ENCODE data around the gene DEPDC5. TPM values are rescaled to one million over a fixed set of nuclear protein-coding genes. Genes with fewer than 3 reads are reported as not detected.

The DEPDC5 gene
- total and polyA plus RNA-seq, 9 of the 15 experiments (the other 6 are each of a cell fraction or from before 2014, with no cell fraction given): 2.3 to 12.3 (median 10.7) TPM

DNA sequence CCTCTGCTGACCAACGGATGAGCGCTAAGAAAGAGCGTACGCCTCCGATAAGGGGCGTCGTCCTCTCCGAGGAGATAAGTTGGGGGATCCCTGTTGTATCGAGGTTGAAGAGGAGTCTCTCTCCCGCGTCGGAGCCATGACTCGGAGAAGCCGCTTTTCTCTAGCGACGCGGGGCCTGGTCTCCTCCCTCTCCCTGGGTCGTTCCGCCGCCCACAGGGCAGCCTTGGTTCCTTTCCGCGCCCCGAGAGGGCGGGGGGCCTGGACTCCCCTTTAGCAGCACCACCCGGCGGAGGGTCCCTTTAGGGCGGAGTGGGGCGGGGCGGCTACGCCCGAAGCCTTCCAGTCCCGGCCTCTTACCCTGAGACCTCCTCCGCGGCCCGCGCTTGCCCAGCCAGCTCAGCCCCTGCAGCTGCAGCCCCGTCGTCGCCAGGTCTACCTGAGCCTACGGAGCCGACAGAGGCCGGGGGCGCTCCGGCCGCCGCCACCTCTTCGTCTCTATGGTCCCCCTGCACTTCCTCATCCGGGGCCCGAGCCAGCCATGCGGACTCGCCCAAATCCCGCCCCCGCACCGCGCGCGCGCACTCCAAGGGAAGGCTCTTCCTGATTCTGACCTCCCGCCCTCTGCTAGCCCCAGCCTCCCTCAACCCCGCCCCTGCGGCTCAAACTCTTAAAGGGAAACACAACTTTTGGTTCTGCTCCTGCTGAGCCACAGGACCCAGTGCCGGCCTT, 4.0 kb upstream of the DEPDC5 start, which contains the start of gene PRR14L (continued):
- TF ChIP-seq CBX3 (IDR thresholded peaks at IDR 0.05; ENCODE audit: borderline replicate concordance in 1 of 2, low read length in 2 of 2) (no peak), EP400 (IDR thresholded peaks at IDR 0.05) (peak; percentile 96), PHB (CRISPR knock-in tag; IDR thresholded peaks at IDR 0.05) (no peak), YY1 (IDR thresholded peaks at IDR 0.05; ENCODE audit: borderline replicate concordance in 1 of 3, control insufficient read depth in 1 of 3, extremely low read depth in 1 of 3, insufficient read depth in 3 of 3, insufficient read length in 1 of 3, insufficient replicate concordance in 2 of 3, low read depth in 1 of 3, low read length in 2 of 3) (peak in 2 of 3 experiments; percentile 39 to 68), ZNF184 (CRISPR knock-in tag; IDR thresholded peaks at IDR 0.05) (no peak), ZNF212 (CRISPR knock-in tag; IDR thresholded peaks at IDR 0.05) (no peak), SP2 (IDR thresholded peaks at IDR 0.05; ENCODE audit: extremely low read depth, low read depth, low read length, poor library complexity, severe bottlenecking) (peak; percentile 78), ZNF232 (CRISPR knock-in tag; IDR thresholded peaks at IDR 0.05) (0 out of 2 replicates have a peak, but pooled peaks have one; percentile 25), TEAD4 (IDR thresholded peaks at IDR 0.05; ENCODE audit: low read length) (no peak), TEAD4 (CRISPR knock-in tag; IDR thresholded peaks at IDR 0.05; ENCODE audit: borderline replicate concordance) (no peak), MEIS2 (IDR thresholded peaks at IDR 0.05; ENCODE audit: partially characterized antibody) (no peak), HNRNPLL (IDR thresholded peaks at IDR 0.05; ENCODE audit: low read depth, low read length, poor library complexity, severe bottlenecking) (no peak), DMBX1 (CRISPR knock-in tag; IDR thresholded peaks at IDR 0.05; ENCODE audit: borderline replicate concordance) (no peak), ADNP (tag; IDR thresholded peaks at IDR 0.05) (no peak), FOXK1 (CRISPR knock-in tag; IDR thresholded peaks at IDR 0.05; ENCODE audit: borderline replicate concordance) (no peak), RBM22 (IDR thresholded peaks at IDR 0.05; ENCODE audit: low read depth, low read length, poor library complexity, severe bottlenecking) (no peak), ZNF253 (CRISPR knock-in tag; conservative IDR thresholded peaks at IDR 0.05) (no peak), MCM3 (IDR thresholded peaks at IDR 0.05) (no peak)
- TF ChIP-seq, protein P1, sequence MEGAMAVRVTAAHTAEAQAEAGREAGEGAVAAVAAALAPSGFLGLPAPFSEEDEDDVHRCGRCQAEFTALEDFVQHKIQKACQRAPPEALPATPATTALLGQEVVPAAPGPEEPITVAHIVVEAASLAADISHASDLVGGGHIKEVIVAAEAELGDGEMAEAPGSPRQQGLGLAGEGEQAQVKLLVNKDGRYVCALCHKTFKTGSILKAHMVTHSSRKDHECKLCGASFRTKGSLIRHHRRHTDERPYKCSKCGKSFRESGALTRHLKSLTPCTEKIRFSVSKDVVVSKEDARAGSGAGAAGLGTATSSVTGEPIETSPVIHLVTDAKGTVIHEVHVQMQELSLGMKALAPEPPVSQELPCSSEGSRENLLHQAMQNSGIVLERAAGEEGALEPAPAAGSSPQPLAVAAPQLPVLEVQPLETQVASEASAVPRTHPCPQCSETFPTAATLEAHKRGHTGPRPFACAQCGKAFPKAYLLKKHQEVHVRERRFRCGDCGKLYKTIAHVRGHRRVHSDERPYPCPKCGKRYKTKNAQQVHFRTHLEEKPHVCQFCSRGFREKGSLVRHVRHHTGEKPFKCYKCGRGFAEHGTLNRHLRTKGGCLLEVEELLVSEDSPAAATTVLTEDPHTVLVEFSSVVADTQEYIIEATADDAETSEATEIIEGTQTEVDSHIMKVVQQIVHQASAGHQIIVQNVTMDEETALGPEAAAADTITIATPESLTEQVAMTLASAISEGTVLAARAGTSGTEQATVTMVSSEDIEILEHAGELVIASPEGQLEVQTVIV (CRISPR knock-in tag; IDR thresholded peaks at IDR 0.05; ENCODE audit: borderline replicate concordance): no peak
- TF ChIP-seq, protein P2, sequence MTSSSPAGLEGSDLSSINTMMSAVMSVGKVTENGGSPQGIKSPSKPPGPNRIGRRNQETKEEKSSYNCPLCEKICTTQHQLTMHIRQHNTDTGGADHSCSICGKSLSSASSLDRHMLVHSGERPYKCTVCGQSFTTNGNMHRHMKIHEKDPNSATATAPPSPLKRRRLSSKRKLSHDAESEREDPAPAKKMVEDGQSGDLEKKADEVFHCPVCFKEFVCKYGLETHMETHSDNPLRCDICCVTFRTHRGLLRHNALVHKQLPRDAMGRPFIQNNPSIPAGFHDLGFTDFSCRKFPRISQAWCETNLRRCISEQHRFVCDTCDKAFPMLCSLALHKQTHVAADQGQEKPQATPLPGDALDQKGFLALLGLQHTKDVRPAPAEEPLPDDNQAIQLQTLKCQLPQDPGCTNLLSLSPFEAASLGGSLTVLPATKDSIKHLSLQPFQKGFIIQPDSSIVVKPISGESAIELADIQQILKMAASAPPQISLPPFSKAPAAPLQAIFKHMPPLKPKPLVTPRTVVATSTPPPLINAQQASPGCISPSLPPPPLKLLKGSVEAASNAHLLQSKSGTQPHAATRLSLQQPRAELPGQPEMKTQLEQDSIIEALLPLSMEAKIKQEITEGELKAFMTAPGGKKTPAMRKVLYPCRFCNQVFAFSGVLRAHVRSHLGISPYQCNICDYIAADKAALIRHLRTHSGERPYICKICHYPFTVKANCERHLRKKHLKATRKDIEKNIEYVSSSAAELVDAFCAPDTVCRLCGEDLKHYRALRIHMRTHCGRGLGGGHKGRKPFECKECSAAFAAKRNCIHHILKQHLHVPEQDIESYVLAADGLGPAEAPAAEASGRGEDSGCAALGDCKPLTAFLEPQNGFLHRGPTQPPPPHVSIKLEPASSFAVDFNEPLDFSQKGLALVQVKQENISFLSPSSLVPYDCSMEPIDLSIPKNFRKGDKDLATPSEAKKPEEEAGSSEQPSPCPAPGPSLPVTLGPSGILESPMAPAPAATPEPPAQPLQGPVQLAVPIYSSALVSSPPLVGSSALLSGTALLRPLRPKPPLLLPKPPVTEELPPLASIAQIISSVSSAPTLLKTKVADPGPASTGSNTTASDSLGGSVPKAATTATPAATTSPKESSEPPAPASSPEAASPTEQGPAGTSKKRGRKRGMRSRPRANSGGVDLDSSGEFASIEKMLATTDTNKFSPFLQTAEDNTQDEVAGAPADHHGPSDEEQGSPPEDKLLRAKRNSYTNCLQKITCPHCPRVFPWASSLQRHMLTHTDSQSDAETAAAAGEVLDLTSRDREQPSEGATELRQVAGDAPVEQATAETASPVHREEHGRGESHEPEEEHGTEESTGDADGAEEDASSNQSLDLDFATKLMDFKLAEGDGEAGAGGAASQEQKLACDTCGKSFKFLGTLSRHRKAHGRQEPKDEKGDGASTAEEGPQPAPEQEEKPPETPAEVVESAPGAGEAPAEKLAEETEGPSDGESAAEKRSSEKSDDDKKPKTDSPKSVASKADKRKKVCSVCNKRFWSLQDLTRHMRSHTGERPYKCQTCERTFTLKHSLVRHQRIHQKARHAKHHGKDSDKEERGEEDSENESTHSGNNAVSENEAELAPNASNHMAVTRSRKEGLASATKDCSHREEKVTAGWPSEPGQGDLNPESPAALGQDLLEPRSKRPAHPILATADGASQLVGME (CRISPR knock-in tag; IDR thresholded peaks at IDR 0.05): no peak

Measured in K562 (cell line).